Activated CD4-positive, alpha-beta T cell treated with anti-CD3 and anti-CD28 coated beads, Interleukin-10, Interleukin-2, amounts not matched to agents 100 ng/mL and 50 ng/mL, durations not matched to agents 16 hours and 8 hours (primary cell): ENCODE data around the gene C10orf120.

Experiments
- DNase-seq: peaks from one replicate; pipeline ENCODE4 v3.0.0-alpha.2; 2020

Gene C10orf120

GRCh38 chr10:122703483-122704448 lies 4.1 kb upstream of the C10orf120 start:
- DNase-seq, result peak; percentile 68

- DNase-seq, result no peak
Observed at GRCh38 chr10:122702275-122702674, 2.6 kb upstream of the C10orf120 start.

- no peak for DNase-seq
Observed at GRCh38 chr10:122701652-122702051, 2.0 kb upstream of the C10orf120 start.

- no peak for DNase-seq
Observed at GRCh38 chr10:122696687-122697086, 3.0 kb downstream of the C10orf120 start.

- DNase-seq, result no peak
Observed at GRCh38 chr10:122692744-122693143, 6.9 kb downstream of the C10orf120 start.

- DNase-seq, result no peak
Observed at GRCh38 chr10:122689146-122689820, 10.4 kb downstream of the C10orf120 start.

- no peak for DNase-seq
Observed at GRCh38 chr10:122688293-122688989, 11.2 kb downstream of the C10orf120 start.

- no peak for DNase-seq
Observed at GRCh38 chr10:122682522-122682921, 17.1 kb downstream of the C10orf120 start.

- DNase-seq, result no peak
Observed at GRCh38 chr10:122678266-122678665, 21.4 kb downstream of the C10orf120 start.

GRCh38 chr10:122675278-122675677 lies 24.4 kb downstream of the C10orf120 start:
- no peak for DNase-seq

- DNase-seq, result no peak
Observed at GRCh38 chr10:122674781-122675180, 24.9 kb downstream of the C10orf120 start.

GRCh38 chr10:122673731-122674130 lies 25.9 kb downstream of the C10orf120 start:
- DNase-seq, result no peak

GRCh38 chr10:122673269-122673668 lies 26.4 kb downstream of the C10orf120 start:
- DNase-seq, result no peak

GRCh38 chr10:122672655-122673054 lies 27.0 kb downstream of the C10orf120 start:
- DNase-seq, result no peak

- no peak for DNase-seq
Observed at GRCh38 chr10:122671355-122671754, 28.3 kb downstream of the C10orf120 start.

- DNase-seq, result no peak
Observed at GRCh38 chr10:122669842-122670241, 29.8 kb downstream of the C10orf120 start.

GRCh38 chr10:122669045-122669444 lies 30.6 kb downstream of the C10orf120 start:
- no peak for DNase-seq

GRCh38 chr10:122665946-122666345 lies 33.7 kb downstream of the C10orf120 start:
- DNase-seq, result no peak

GRCh38 chr10:122665329-122665860 lies 34.3 kb downstream of the C10orf120 start:
- no peak for DNase-seq

GRCh38 chr10:122664501-122664900 lies 35.1 kb downstream of the C10orf120 start:
- no peak for DNase-seq

- no peak for DNase-seq
Observed at GRCh38 chr10:122663516-122664130, 36.0 kb downstream of the C10orf120 start.

GRCh38 chr10:122662231-122662630 lies 37.4 kb downstream of the C10orf120 start:
- no peak for DNase-seq

- DNase-seq, result no peak
Observed at GRCh38 chr10:122660696-122661095, 39.0 kb downstream of the C10orf120 start.
